ENCODE results near the gene CDHR4.
A peak's percentile ranks its signal among the peaks of the same experiment; 100 is the strongest.
"Not testable (repeated sequence)": the region's sequence is repeated elsewhere in the genome, so short reads cannot be mapped to it uniquely, and the experiment has no call there.

The CDHR4 gene

DNA sequence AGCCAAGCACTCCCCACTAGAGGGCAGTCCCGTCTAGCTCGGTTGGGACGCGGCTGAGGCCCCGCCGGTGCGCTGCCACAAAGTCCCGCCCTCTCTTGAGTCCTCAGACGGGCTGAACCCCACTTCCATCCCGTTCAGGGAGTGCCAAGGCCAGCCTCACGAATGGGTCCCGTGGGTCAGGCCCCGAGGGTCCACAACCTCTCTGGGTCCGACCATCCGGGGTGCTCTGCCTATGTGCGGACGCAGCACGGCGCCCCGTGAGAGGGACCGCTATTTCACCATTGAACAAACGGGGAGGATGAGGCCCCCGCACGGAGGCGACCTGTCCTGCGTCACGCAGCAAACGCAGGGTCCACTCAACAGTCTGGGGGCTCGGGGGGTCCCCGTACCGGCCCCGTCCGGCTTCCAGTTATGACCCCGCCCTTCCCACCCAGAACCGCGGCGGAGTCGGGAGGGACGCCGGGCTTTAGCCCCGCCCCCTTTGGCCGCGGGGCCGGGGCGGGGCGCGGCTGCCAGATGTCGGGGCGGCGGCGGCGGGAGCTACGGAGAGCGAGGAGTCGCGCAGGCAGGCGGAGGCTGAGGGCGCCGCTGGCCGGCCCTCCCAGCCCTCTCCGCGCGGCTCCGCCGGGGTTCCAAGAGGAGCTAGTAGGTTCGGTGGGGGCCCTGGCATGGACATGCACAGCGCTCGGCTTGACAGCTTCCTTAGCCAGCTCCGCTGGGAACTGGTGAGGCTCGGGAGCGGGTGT lies 3.2 kb upstream of the CDHR4 start, which contains the start of gene INKA1:
Gene INKA1 (plus strand): TSS at position 543 of the 746 bp plus-strand sequence. CDS start 132 bp downstream, at position 675.
- DNase-seq (ENCODE audit: low read depth), result peak; percentile 49

- no peak for DNase-seq (ENCODE audit: low read depth)
Observed at GRCh38 chr3:49801160-49801559, 1.5 kb upstream of the CDHR4 start.

GRCh38 chr3:49799105-49799504 lies 568 bp downstream of the CDHR4 start:
- no peak for DNase-seq (ENCODE audit: low read depth)

DNA sequence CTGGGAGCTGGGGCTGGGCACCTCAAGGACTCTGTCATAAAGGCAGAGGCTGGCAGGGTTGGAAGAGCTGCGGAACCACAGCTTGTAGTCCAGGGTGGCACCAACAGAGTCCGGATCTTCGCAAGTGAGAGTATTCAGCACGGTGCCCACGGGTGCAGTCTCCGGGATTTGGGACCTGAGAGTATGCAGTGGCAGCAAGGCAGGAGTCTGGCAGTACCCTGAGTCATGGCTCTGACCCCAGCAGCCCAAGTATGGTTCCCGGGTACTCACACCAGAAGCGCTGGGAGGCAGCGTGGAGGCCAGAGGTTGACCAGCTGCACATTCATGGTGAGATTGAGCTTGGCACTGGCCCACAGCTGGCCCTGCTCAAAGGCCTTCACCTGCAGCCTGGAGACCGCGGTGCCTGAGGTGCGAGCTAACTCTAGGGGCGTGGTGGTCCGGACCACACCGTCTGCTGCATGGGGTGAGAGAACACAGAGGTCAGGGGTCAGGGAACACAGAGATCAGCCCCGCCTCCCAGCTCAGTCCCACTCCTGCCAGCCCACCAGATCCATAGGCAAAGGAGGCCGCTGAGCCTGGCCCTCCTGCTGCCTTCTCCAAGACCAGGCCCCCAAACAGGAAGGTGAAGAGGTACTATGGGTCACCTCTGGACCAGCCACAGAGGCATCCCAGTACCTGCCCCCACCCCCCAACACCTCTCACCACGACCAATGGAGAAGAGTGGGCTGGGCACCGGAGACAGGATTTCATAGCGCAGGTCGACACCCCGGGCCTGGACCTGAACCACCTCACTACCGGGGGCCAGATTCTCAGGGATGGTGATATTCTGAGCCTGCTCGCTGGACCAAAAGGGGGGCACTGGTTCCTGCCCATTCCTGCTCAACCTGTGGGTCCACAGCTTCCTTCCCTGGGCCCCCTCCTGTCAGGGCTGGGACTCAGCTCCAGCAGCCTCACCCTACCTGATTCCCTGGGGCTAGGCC lies 4.5 kb downstream of the CDHR4 start:
- no peak for DNase-seq (ENCODE audit: low read depth)

GRCh38 chr3:49794431-49794830 lies 5.2 kb downstream of the CDHR4 start:
- DNase-seq (ENCODE audit: low read depth), result no peak

GRCh38 chr3:49793486-49794085 lies 6.1 kb downstream of the CDHR4 start:
- DNase-seq (ENCODE audit: low read depth), result no peak

DNA sequence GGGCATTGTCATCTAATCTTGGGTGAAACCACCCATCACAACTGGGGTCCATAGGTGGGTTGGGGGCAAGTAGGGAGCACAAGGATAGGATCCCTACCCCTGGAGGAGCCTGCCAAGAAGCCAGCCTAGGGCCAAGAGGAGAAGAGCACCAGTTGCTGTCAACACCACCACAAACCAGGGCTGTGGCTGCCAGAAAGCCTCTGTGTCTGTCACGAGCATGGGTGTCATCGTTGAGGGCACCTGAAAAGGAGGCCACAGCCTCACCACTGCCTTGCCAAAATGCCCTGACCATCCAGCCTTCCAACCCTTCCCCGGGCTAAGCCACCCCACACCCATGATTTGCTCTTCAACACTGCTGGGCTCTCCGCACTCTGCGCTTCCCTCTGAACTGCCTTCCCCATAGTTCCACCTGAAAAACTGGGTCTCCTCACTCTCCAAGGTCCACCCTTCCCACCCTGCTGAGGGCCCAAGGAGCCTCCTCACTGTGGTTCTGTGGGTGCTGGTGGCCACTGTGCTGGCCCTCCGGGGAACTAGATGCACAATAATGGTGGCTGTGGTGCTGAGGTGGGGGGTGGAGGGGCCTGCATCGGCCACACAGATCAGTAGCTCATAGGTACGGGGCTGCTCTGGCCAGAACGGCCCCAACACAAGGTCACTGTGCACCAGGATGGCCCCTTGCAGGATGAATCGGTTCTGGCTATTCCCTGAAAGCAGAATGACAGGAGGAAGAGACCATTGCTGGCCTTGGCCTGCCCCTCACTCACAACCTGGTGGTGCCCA lies 7.1 kb downstream of the CDHR4 start:
- no peak for DNase-seq (ENCODE audit: low read depth)

GRCh38 chr3:49791571-49791970 lies 8.1 kb downstream of the CDHR4 start:
- no peak for DNase-seq (ENCODE audit: low read depth)

DNA sequence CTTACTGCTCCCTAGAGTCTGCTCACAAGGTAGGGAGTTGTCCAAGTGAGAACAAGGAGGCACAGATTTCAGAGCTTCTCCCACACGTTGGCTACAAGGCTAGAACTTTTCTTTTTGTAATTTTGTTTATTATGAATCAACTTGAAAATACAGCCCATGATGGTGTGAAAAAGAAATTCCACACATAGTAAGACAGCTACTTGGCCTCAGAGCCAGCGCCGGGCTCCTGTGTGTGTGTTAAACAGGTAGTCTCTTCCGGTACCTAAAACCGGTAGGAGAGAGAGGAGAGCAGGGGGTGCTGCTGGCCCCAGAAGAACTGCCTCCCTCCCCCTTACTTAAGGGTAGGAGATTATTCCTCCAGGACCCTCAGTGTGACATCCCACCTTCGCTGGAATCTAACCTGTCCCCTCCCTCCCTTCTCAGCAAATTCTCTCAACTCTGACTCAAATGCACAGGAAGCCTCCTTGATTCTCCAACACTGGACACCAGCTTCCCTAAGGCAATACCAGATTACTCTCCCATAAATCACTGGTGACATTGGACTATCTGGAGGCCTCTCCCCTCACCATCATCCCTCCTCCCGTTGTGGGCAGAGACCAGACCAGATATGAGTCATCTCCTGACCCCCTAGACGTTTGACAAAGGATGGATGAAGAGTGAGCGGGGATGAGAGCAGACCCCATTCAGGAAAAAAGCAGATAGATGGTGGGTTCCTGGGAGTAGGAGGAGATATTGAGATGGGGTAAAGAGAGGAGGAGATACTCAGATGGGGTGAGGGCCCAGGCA lies 8.9 kb downstream of the CDHR4 start:
- no peak for DNase-seq (ENCODE audit: low read depth)

- DNase-seq (ENCODE audit: low read depth), result no peak
Observed at GRCh38 chr3:49788056-49788455, 11.6 kb downstream of the CDHR4 start.

- no peak for DNase-seq (ENCODE audit: low read depth)
Observed at GRCh38 chr3:49787536-49787935, 12.1 kb downstream of the CDHR4 start.

DNA sequence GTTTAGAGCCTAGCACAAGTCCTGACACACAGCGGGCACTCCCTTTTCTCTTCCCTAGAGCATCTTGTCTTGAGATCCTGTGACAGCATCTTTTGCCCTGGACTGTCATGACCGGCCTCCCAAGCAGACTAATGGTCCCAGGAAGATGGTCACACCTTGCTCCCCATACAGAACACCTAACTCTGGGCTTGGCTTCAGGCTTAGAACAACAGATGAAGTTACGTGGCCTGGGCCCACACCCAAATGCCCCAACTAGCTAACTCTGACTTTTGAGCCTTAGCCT lies 12.6 kb downstream of the CDHR4 start:
- no peak for DNase-seq (ENCODE audit: low read depth)

DNA sequence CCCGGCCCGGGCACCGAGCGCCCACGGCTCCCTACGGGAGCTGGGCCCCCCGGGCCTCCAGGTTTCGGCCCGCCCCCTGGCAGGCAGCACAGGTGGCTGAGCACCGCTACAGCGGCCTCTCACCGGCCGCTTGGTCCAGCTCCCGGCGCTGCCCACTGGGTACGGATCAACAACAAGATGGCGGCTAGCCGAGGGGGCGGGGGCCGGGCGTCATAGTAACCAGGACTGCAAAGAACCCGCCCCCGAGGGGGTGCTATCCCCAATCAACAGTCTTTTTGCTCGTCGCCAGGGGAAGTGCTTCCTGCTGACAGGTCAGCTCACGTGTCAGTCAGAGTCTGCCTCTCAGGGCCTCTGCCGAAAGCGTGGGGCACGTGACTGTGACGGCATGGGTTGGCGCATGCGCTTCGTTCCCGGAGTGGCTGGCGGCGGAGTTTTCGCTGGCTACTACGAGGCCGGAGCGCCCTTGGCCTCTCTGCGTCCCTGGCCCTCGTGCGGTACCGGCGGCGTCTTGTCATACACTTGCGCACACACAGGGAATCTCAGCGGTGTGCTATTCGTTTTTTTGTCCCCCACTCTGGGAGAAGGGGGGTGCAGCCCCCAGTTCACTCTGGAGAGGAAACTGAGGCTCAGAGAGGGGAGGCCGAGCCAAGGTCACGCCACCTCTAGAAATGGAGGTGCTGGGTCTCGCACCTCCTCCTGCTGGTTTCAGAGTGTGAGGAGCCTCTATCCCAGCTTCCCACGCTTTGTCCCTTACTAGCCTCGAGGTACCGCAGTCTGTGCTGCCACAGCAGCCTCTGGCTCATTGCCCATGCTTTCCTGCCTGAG lies 13.1 kb downstream of the CDHR4 start, which contains the start of gene IP6K1:
Gene IP6K1 (minus strand): TSS at position 186 of the 825 bp plus-strand sequence. CDS start 38,502 bp downstream, outside the sequence.
- DNase-seq (ENCODE audit: low read depth), result peak; percentile 99

DNA sequence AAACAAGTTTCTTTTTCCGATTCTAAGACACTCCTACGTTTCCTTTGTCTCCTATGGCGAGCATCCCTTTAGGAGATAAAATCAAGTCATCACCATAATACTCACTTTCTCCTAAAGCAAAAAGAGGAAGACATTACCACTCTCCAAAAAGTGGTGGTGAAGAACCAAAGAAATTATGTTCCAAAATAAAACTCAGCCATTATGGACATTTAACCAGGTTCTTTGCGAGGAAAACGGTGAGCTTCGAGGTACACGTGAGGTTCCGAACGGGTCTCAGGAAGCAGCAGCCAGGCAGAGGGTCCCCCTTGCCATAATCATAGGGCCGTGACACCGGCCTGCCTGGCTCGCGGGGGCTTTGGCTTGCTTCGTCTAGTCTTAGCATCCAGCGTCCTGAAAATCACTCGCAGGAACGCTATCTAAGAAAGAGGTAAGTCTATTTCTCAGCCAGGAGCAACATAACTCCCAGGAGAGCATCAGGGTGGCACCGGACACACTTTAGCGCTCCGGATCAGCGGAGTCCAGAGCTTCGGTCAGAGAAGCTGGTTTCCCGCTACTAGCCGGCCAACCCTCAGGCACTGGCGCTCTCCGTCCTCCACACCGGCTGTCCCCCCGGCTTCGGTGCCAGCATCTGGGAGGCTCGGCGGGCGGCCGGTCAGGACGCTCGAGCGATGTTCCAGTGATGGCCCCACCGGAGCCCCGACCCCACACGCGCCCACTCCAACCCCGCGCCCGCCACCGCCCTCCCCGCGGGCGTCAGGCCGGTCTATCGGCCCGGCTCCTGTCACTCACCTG lies 13.9 kb downstream of the CDHR4 start:
- DNase-seq (ENCODE audit: low read depth), result no peak

- not testable (repeated sequence) for DNase-seq (ENCODE audit: low read depth)
Observed at GRCh38 chr3:49782277-49782676, 17.4 kb downstream of the CDHR4 start.

DNA sequence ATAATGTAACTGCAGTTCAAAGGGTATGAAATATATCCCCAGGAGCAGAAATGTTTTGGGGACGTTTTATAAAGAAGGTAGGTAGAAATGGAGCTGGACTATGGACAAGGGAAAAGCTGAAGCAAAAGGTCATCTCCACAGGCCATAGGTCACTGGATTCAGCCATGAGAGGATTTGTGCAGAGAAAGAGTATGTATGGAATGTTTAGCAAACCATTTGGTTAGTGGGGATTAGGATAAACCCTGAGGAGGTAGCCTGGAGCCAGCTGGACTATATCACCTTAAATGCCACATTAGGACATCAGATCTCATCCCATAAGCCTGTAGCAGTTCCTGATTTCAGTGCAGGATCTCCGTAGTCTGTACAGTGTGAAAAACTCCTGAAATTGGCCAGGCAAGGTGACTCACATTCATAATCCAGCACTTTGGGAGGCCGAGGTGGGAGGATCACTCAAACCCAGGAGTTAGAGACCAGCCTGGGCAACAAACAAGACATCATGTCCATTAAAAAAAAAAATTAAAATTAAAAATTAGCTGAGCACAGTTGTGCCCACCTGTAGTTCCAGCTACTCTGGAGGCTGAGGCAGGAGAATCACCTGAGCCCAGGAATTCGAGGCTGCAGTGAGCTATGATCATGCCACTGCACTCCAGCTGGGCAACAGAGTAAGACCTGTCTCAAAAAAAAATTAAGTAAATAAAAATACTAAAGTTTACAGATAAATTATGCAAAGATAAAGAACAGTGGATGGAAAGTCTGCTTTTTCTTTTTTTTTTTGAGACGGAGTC lies 18.1 kb downstream of the CDHR4 start:
- no peak for DNase-seq (ENCODE audit: low read depth)

- DNase-seq (ENCODE audit: low read depth), result not testable (repeated sequence)
Observed at GRCh38 chr3:49780975-49781365, 18.7 kb downstream of the CDHR4 start.

Measured in HS-5 (cell line).